ENCODE data around the gene TRMT10C.

DNA sequence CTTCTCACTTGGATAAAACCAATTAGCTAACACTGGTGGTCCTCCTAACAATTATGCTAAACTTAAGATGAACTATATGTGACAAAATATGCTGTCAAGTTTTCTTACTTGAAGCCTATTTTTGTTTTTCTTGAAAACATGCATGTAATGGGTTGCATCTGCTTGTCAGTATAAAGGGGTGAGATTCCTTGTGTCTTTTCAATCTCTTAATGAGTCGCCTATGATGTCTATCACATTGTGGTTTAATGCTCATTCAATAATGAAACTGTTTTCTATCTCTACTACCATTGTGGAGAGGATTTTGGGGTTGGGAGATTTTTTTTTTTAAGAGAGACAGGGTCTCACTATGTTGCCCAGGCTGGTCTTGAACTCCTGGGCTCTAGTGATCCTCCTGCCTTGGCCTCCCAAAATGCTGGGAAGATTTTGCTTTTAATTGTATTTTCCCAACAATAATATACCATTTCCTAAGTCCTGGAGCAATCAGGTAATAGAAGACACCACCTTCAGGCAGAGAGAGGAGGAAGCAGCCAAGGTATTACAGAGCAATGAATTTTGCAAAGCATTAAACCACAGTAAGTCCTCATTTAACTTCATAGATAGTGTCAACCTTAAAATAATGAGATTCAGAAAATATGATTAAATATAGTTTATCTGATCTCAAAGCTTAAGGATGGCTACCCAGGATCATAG is 17.4 kb upstream of the TRMT10C start:
- TF ChIP-seq, protein P1, sequence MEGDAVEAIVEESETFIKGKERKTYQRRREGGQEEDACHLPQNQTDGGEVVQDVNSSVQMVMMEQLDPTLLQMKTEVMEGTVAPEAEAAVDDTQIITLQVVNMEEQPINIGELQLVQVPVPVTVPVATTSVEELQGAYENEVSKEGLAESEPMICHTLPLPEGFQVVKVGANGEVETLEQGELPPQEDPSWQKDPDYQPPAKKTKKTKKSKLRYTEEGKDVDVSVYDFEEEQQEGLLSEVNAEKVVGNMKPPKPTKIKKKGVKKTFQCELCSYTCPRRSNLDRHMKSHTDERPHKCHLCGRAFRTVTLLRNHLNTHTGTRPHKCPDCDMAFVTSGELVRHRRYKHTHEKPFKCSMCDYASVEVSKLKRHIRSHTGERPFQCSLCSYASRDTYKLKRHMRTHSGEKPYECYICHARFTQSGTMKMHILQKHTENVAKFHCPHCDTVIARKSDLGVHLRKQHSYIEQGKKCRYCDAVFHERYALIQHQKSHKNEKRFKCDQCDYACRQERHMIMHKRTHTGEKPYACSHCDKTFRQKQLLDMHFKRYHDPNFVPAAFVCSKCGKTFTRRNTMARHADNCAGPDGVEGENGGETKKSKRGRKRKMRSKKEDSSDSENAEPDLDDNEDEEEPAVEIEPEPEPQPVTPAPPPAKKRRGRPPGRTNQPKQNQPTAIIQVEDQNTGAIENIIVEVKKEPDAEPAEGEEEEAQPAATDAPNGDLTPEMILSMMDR (IDR thresholded peaks at IDR 0.05; ENCODE audit: insufficient read depth, low read depth, low read length): no peak
- TF ChIP-seq EZH2 (IDR thresholded peaks at IDR 0.05; ENCODE audit: insufficient read depth, low read length): no peak
